Measurements from ENCODE around the gene TPD52L1.

TPD52L1 gene

DNA sequence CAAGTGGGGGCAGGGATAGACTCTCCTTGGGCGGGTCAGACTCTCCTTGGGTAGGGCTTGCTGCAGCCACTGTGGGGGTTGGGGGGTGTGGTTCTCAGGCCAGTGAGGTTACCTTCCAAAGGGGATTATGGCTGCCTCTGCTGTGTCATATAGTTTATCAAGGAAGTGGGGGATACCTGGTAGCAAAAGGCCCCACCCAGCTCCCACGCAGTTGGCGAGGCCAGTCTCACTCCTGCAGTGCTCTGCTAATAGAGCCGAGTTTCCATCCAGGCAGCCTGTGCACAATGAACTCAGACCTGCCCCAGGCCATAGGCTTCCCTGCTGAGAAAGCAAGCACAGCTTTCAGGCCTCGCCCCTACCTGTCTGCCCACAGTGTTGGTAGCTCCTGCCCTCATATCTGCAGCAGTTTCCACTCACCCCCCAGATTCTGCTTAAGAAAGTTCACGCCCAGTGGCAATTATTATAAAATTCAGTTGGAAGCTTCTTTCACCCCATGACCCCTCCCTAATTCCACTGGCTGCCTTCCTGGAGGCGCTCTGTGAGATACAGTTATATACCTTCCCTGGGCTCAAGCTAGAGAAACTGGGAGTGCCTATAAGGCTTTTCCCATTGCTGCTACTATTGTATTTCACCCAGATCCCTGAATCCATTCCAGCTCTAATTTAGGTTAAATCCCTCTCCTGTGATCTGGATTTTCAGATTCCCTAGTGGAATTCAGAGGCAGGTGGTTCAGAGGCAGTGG is 92.1 kb downstream of the TPD52L1 start:
- no peak for DNase-seq

DNA sequence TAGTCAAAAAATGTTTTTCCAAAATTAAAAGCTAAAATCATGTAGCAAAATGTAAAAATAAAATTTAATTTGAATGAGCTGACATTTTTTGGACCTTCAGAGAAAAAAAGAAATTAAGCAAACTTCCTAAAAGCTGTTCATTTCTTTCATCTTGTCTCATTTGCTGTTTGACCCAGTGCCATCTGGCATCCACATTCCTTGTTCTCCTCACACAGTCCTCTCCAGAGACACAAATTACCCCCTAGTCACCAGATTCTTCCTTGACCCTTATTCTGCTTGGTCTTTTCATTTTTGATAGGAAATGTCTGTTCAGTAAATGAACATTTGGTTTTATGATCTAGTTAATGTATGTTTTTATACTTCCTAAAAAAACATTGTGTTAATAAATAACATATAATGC is 93.0 kb downstream of the TPD52L1 start:
- DNase-seq, result no peak

DNA sequence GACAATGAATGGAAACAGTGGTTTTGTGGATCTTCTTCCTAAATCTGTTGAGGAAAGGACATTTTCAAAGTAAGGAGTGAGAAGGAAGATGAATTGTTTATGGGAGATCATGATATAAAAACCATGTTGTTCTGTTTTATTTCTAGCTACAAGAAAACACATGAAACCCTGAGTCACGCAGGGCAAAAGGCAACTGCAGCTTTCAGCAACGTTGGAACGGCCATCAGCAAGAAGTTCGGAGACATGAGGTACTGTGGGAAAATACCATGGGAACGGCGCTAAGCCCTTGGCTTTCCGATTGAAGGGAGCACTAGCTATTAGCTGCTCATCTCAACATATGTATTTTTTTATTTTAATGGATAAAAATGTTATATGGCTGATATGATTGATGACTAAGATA is 94.6 kb downstream of the TPD52L1 start:
- no peak for DNase-seq

DNA sequence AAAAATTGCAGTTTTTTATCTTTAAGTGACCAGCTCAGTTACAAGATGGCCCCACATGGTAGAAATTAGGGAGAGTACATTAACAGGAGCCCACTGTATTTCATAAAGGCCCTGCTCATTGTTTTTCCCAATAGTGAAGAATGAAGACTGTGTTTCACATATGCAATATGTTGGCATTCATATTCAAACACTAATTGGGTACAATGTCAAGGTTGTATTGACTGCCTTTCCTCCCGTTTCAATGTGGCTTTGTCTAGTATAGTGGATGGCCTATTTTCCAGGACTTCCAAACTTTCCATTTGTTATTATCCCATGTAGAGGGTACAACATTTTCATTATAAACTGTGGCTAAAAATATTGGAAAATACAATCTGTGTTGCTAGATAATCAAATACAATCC is 96.9 kb downstream of the TPD52L1 start:
- no peak for DNase-seq

DNA sequence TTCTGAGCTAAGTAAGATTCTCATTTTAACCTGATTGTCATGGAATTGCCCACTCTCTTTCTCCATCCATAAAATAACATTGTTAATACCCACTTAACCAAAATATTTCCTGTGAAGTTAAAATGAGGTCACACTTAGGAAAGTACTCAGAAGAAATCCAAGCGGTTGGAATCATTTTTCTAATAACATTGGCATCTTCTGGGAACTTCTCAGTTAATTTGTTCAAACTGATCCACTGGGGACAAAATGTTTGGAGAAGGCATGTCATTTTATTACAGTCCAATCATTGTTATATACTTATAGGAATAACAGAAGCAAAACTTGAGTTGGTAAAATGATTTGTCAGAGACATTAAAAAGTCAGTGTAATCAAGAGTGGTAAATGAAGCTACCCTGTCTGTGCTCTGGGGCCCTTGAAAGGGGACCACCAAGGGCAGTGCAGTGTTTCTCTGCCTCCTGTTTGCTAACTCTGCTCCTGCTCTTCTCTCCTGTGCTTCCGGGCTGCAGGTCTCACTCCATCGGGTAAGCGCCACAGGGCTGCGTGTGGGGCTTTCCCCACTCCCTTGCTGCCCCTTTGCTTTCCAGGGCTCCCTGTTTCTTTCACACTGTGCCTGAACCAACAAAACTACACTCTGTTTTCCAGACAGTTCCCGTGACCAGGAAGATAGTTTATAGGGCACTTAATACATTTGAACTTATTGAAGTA is 98.1 kb downstream of the TPD52L1 start:
- no peak for DNase-seq

DNA sequence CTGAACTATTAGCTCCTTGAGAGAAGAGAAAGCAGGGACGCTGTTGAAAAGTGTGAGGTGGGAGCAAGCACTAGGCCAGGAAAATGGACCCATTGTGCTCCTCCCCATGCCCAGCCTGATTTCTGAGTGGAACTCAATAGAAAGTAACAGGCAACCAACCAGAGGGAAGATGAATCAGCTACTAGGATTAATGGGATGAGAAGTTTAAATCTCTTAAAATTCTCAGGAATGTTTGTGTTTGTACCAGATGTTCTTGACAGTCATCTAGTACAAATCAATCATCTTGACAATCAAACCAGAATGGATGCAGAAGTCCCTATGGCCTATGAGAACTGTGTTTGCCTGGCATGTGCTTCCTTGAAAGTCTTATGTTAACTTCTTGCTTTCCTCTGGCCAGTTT is 99.3 kb downstream of the TPD52L1 start:
- no peak for DNase-seq

DNA sequence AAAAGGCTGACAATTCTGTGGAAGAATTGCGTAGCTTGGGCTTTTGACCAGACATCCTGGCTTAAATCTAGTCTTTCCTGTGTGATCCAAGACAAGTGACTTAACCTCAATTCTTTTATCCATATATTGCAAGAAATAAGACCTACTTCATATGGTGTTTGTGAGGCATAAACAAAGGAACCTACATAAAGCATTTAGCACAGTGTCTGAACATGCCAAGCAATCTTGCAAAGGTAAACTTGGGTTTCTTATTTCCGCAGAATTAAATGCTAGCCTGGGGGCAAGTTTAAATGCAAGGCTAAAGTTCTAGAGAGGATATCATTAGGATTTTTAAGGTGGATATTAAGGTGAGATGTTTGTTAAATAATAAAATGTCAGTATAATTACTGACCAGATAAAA is 100.3 kb downstream of the TPD52L1 start:
- no peak for DNase-seq

DNA sequence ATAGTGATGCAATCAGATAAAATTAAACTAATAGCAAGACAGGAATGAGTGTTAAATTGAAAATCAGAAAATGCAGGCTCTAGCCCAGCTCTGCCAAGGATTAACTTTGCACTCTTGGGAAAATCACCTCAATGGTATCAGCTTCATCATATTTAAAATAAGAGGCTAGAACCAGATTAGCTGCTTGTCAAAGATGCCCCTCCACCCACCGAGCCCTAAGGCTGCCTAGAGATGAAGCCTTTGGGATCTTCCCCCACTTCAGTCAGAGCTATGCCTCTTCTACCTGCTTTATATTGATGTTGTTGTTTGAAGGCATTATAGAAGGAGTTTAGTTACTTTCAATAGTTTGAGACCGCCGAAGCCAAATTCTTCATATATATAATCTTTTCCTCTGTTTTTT is 100.7 kb downstream of the TPD52L1 start:
- no peak for DNase-seq

DNA sequence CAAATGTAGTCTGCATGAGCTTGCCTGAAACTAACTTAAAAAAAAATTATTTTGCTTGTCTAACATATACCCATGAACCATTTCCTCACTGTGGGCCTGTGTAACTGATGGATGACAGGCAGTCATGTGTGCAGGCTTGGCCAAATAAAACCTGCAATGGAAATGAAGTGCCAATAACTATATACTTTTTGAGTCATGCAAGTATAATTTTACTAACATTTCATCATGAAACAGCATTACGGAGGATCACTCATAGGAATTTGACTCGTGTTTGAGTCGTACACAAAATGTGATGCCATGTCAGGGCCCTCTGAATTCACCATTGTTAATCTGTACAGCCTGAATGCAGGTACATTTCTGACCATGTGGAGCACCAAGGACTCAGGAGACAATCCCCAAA is 101.6 kb downstream of the TPD52L1 start:
- no peak for DNase-seq

DNA sequence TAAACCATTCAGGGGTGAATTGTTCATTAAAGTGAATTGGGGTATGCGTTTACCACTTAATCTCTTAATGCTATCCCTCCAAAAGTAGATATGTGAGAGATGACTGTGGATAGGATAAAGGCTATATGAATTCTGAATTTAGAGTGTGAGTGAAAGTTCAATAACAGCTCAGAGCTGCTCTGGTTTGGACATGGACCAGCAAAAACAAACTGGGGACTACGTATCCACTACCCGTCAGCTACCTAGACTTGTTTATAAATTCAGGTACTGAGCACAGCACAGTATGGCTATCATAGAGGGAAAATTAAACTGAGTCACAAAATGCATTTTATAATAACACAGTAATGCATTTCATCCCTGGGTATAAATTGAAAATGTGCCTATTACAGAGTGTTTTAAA is 103.8 kb downstream of the TPD52L1 start:
- no peak for DNase-seq

DNA sequence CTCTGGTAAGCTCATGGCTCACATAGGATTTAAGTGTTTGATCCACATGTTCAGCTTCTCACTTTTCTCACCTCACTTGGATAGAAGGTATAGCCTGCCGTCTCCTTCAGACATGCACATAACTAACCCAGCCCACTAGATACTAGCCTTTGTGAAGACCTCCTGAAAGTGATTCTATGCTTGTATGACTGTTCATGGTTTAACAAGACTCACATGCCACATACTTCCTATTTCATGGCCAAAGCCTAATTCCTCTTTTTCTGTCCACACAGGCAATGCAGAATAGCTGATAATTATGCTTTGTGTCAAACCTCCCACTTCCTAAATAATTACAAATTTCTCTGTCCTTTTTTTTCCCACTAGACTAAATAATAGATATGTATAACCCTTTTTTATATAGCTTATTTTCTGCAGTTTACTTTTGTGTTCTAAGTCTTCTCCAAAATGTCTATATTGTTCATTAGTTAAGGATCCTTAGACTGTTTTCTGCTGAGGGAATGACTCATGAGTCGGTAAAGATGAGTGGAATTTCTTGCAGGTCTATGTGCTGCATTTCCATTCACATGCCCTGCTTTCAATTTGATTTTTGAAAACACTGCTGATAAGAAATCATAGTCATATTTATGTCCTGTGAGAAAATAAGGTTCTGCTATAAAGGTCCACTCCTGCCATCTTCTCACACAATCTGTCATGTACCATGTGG is 105.2 kb downstream of the TPD52L1 start:
- DNase-seq, result no peak

DNA sequence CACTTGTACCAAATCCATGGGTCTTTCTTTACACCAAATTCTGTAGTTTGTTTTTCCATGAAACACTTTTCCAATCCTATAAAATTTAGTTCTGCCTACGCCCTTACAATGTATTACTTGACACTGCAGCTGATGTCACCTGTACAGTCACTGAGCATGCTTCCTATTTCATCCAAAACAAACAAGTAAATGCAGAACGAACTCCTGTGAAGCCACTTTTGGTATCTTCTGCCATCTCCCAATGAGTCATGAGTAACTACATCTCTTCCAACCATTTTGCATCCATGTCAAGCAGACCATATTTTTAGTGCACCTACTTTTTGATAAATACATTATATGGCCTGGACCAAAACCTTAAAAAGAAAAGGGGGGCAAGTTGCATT is 105.8 kb downstream of the TPD52L1 start:
- DNase-seq, result no peak

DNA sequence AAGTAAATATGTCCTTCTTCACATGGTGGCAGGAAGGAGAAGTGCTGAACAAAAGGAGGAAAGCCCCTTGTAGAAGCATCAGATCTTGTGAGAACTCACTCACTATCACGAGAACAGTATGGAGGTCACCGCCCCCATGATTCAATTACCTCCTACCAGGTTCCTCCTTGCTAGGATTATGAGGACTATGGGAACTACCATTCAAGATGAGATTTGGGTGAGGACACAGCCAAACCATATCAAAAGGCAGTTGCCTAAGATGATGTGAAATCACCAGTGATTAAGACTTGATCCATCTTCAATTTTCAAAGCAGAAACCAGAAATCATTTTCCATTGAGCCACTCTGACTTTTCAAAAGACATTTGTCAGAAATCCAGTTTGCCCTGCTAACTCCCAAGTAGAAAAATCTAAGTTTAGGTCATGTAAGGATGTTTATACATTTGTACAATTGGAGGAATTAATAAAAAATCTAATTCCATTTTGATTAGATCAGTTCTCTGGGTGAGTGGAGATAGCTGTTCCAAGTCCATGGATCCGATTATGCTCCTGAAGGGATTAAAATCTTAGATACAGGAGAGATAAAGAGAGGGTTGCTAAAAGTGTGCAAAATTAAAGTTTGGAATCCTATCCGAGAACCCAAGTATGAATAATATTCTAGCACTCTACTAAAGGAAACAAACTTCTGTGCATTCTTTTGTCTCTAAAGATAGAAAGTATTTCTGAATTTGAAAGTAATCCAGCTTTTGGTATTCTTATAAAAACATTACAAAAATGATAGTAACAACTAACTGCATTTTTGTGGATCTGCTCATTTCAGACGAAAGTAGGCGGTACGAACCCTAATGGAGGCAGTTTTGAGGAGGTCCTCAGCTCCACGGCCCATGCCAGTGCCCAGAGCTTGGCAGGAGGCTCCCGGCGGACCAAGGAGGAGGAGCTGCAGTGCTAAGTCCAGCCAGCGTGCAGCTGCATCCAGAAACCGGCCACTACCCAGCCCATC is 108.7 kb downstream of the TPD52L1 start:
- DNase-seq, result no peak

DNA sequence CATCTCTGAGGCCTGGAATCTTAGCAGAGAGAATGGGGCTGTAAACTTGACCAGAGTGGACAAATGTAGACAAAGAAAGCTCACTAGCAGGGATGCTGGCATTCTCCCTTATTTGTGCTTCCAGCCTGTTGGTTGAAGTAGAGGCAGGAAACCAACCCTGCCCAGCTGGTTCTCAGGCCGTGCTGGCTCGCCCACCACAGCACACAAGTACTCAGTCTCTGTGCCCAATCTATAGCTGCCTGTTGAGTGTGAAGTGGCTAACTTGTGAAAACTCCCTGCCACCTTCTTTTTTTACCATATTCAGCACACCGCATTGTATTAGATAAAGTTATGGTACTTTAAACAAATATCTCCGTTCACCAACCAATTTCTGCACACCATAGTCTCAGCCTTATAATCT is 110.9 kb downstream of the TPD52L1 start:
- DNase-seq, result no peak

DNA sequence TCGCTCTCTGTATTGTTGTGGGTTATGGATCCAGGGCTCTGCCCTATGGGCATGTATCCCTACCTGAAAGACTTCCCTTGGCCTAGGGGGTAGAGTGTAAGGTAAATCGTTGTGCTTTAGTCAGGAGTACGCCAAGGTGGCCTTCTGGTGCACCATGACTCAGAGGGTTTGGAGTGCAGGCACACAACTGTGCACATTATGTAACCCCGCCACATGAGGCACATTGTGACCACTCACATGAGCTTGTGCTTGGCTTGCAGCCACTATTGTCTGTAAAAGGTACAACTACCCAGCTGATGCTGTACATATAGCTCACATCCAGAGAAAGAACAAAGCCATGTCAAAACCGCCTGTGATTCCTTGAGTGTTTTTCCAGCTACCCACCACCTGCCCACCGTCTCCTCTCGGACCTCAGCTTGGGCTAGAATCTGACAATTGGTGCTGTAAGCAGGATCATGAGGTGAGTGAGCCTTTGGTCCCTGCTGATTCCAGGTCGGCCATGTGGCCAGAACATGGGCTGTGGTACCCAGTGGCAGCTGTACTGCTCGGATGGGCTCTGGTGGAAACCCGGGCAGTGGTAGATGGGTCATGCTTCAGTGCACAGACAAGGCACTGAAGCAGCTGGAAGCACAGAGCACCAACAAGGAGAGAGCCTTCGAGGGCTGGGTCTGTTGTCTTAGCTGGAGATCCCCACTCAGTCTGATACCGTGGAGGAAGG is 114.4 kb downstream of the TPD52L1 start:
- DNase-seq, result no peak

DNA sequence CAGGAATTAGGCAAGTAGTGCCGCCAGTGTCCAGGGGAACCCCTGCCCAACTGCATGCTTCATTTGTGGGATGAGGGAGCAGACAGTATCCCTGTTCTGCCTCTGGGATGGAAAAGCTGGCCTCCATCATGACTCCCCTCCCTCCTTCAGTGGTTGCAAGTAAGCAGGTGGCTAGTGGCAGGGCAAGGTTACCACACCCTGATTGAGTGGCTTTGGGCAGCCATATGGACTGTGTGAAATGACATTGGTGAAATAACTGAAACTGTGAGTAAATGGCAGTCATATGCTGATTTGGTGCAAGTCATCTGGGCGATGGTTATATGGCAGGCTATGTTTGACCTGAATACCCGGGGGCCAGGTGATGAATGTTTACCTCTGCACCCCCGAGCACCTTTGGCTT is 115.2 kb downstream of the TPD52L1 start:
- no peak for DNase-seq

DNA sequence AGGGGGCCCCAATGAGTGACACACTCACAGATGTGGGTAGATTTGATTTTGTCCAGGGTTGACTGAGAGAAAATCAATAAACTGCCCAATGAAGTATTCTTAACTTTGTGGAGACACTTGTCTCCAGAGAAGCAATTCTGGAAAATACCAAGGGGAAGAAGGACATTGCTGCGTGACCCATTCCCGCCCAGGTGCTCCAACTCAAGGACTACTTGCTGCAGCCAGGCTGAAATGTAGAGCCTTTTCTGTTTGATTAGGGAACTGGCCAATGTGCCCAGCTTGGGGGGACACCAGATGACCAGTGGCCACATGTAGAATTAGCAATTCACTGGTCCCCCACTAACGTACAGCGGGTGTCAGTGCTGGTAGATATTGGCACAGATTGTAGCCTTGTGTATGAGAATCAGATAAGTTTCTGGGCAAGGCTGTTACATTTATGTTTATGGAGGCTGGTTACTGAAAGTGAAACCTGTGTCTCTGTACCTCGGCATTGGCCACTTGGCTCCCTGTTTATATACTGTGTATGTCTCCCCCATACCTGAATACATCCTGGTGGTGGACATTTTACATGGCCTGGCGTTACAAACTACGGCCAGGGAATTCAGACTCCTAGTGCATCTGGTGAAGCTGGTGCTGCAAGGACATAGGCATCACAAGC is 115.9 kb downstream of the TPD52L1 start:
- no peak for DNase-seq

DNA sequence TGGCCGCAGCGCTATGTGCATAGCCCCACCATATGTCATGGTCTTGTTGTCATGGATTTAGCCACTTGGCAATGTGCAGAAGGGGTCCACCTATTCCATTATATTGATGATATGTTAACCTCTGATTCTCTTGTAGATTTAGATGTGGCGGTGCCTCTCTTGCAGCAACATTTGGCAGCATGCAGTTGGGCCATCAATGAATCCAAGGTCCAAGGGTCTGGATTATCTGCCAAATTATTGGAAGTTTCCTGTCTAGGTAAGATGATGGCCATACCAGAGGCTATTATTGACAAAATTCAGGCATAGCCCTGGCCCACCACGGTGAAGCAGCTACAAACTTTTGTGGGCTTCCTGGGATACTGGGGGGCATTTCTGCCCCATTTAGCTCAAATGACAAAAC is 116.8 kb downstream of the TPD52L1 start:
- no peak for DNase-seq

DNA sequence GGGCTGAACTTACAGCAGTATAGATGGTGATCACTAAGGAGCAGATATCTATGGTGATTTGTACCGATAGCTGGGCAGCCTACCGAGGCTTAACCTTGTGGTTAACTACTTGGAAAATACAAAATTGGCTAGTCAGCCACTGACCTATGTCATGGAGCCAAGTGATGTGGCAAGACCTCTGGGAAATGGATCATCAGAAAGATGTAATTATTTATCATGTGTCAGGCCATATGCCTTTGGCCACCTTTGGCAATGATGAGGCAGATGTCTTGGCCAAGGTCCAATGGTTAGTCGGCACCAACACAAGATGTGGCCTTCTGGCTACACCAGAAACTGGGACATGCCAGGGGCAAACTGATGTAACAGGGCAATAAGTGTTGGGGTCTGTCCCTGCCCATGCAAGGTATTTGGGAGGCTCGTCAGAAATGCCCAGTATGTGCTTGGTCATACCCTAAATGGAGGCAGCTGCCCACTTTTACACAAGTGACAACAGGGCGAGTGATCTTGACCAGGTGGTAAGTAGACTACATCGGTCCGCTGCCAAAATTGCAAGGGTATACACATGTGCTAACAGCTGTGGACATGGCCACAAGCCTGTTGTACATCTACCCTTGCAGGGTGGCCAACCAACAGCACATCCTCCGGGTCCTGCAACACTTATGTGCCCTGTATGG is 118.0 kb downstream of the TPD52L1 start:
- DNase-seq, result no peak

DNA sequence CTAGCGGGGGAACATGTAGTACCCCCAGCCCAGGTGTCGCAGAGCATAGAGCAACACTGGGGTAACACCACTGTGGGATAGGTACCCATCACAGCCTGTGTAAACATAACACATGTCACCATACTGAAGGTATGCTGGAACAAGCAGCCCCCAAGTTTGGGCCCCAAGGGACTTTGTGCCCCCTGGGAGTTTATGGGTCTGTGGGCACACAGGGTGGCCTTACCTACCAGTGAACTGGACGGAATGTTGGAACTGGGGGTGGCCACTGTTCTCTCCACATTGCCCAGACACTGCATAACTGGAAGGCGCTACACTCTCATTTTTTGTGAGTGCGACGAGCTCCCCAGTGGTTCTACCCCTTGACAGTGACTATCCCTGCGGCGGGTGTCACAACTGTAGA is 119.7 kb downstream of the TPD52L1 start:
- no peak for DNase-seq

DNA sequence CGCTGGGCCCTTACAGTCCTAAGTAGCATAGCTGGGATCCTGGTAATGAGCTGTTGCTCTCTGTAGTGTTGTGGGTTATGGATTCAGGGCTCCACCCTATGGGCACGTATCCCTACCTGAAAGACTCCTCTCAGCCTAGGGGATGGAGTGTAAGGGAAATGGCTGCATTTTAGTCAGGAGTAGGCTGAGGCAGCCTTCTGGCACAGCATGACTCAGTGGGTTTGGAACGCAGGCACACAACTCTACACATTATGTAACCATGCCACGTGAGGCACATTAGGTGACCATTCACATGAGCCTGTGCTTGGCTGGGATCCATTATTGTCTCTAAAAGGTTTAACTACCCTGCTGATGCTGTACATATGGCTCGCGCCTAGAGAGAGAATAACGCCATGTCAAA is 120.4 kb downstream of the TPD52L1 start:
- DNase-seq, result no peak

All from stimulated activated CD4-positive, alpha-beta T cell treated with anti-CD3 and anti-CD28 coated beads, Interleukin-1b, Interleukin-23, amount 100 ng/mL, for 48 hours (primary cell).